ENCODE measurements around the gene PRRT1.

Gene PRRT1

GRCh38 chr6:32175322-32175710, 23.6 kb upstream of the PRRT1 start:
- DNase-seq (ENCODE audit: low read depth): no peak
- peak overlapping the region; percentile 97 for H3K4me3 ChIP-seq (ENCODE audit: low read length)

GRCh38 chr6:32174416-32174815, 22.7 kb upstream of the PRRT1 start:
- TF ChIP-seq CTCF (conservative IDR thresholded peaks at IDR 0.05; ENCODE audit: low read length): no peak
- DNase-seq (ENCODE audit: low read depth): no peak
- H3K4me3 ChIP-seq (ENCODE audit: low read length): peak overlapping the region; percentile 97

More at GRCh38 chr6:32175322-32175710, 23.6 kb upstream of the PRRT1 start:
- no peak for TF ChIP-seq CTCF (conservative IDR thresholded peaks at IDR 0.05; ENCODE audit: low read length)

- H3K4me3 ChIP-seq (ENCODE audit: low read length): no peak overlapping the region
- no peak for DNase-seq (ENCODE audit: low read depth)
- TF ChIP-seq CTCF (conservative IDR thresholded peaks at IDR 0.05; ENCODE audit: low read length): no peak
Observed at GRCh38 chr6:32173051-32173727, 21.4 kb upstream of the PRRT1 start.

- no peak for DNase-seq (ENCODE audit: low read depth)
- no peak for TF ChIP-seq CTCF (conservative IDR thresholded peaks at IDR 0.05; ENCODE audit: low read length)
- no peak overlapping the region for H3K4me3 ChIP-seq (ENCODE audit: low read length)
Observed at GRCh38 chr6:32171234-32171633, 19.5 kb upstream of the PRRT1 start.

- no peak for DNase-seq (ENCODE audit: low read depth)
- no peak for TF ChIP-seq CTCF (conservative IDR thresholded peaks at IDR 0.05; ENCODE audit: low read length)
- H3K4me3 ChIP-seq (ENCODE audit: low read length): no peak overlapping the region
Observed at GRCh38 chr6:32170294-32170693, 18.6 kb upstream of the PRRT1 start.

GRCh38 chr6:32168807-32169591, 17.3 kb upstream of the PRRT1 start:
- DNase-seq (ENCODE audit: low read depth): no peak
- no peak overlapping the region for H3K4me3 ChIP-seq (ENCODE audit: low read length)
- no peak for TF ChIP-seq CTCF (conservative IDR thresholded peaks at IDR 0.05; ENCODE audit: low read length)

- no peak for TF ChIP-seq CTCF (conservative IDR thresholded peaks at IDR 0.05; ENCODE audit: low read length)
- H3K4me3 ChIP-seq (ENCODE audit: low read length): no peak overlapping the region
- DNase-seq (ENCODE audit: low read depth): no peak
Observed at GRCh38 chr6:32168350-32168749, 16.6 kb upstream of the PRRT1 start.

Measured in AG10803 (cell line).